HEK293 (cell line): ENCODE measurements around the gene PACS1.

Experiments used
- TCF7L2 ChIP-seq: IDR thresholded peaks from 2 replicates; pipeline ENCODE4 v1.6.1; 2011; ENCODE audit warnings: low read depth, mild to moderate bottlenecking, inconsistent platforms, low read length, moderate library complexity, borderline replicate concordance
- YY2 ChIP-seq: fragments of 450-650 bp; formaldehyde crosslinking; IDR thresholded peaks from 2 replicates; pipeline ENCODE4 v1.5.1; 2016; ENCODE audit warnings: missing biosample characterization, missing genetic modification characterization
- ZBTB20 ChIP-seq: fragments of 450-650 bp; formaldehyde crosslinking; IDR thresholded peaks from 2 replicates; pipeline ENCODE4 v1.5.1; 2016; ENCODE audit warnings: missing biosample characterization, missing genetic modification characterization
- ZBTB7A ChIP-seq: fragments of 450-650 bp; formaldehyde crosslinking; IDR thresholded peaks from 2 replicates; pipeline ENCODE4 v1.5.1; 2016; ENCODE audit warnings: low read depth, missing biosample characterization, missing genetic modification characterization
- ZNF311 ChIP-seq: fragments of 450-650 bp; formaldehyde crosslinking; IDR thresholded peaks from 2 replicates; pipeline ENCODE4 v1.5.1; 2017; ENCODE audit warnings: missing biosample characterization, missing genetic modification characterization, borderline replicate concordance
- ZNF510 ChIP-seq: fragments of 450-650 bp; formaldehyde crosslinking; IDR thresholded peaks from 2 replicates; pipeline ENCODE4 v1.5.1; 2018; ENCODE audit warnings: mild to moderate bottlenecking, missing genetic modification characterization, missing biosample characterization; ENCODE audit not compliant: insufficient replicate concordance
- ZNF530 ChIP-seq: fragments of 450-650 bp; formaldehyde crosslinking; IDR thresholded peaks from 2 replicates; pipeline ENCODE4 v1.5.1; 2016; ENCODE audit warnings: low read depth, missing biosample characterization, missing genetic modification characterization
- ZNF670 ChIP-seq: fragments of 450-650 bp; formaldehyde crosslinking; IDR thresholded peaks from 2 replicates; pipeline ENCODE4 v1.5.1; 2016; ENCODE audit warnings: missing biosample characterization, missing genetic modification characterization, low read depth
- TF ChIP-seq, protein P1 (sequence below): fragments of 450-650 bp; formaldehyde crosslinking; IDR thresholded peaks from 2 replicates; pipeline ENCODE4 v1.5.1; 2016; ENCODE audit warnings: missing biosample characterization, missing genetic modification characterization, low read depth
- TF ChIP-seq, protein P2 (sequence below): fragments of 450-650 bp; formaldehyde crosslinking; IDR thresholded peaks from 2 replicates; pipeline ENCODE4 v1.5.1; 2016; ENCODE audit warnings: missing biosample characterization, missing genetic modification characterization
- TF ChIP-seq, protein P3 (sequence below): fragments of 450-650 bp; formaldehyde crosslinking; IDR thresholded peaks from 2 replicates; pipeline ENCODE4 v1.5.1; 2016; ENCODE audit warnings: missing biosample characterization, missing genetic modification characterization
- TF ChIP-seq, protein P4 (sequence below): fragments of 450-650 bp; formaldehyde crosslinking; IDR thresholded peaks from 2 replicates; pipeline ENCODE4 v1.5.1; 2017; ENCODE audit warnings: missing biosample characterization, missing genetic modification characterization

DNA sequence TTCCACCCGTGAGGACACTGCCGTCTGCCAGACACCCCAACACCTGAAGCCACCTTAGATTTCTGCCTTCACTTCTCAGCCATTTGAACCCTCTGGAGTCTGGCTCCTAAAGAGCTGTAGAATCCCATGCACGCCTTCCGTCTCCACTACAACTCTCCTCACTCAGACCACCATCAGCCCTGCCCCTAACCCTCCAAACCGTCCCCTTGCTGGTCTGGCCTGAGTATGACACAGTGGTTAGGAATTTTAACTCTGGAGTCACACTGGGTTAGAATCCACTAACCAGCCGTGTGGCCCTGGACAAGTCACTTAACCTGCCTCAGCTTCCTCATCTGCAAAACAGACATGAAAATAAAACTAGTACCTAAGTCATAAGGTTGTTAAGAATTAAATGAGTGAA lies 210.9 kb downstream of the PACS1 start:
- TF ChIP-seq, protein P1, sequence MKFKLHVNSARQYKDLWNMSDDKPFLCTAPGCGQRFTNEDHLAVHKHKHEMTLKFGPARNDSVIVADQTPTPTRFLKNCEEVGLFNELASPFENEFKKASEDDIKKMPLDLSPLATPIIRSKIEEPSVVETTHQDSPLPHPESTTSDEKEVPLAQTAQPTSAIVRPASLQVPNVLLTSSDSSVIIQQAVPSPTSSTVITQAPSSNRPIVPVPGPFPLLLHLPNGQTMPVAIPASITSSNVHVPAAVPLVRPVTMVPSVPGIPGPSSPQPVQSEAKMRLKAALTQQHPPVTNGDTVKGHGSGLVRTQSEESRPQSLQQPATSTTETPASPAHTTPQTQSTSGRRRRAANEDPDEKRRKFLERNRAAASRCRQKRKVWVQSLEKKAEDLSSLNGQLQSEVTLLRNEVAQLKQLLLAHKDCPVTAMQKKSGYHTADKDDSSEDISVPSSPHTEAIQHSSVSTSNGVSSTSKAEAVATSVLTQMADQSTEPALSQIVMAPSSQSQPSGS, result no peak
- TF ChIP-seq ZBTB20, result no peak
- TF ChIP-seq, protein P2, sequence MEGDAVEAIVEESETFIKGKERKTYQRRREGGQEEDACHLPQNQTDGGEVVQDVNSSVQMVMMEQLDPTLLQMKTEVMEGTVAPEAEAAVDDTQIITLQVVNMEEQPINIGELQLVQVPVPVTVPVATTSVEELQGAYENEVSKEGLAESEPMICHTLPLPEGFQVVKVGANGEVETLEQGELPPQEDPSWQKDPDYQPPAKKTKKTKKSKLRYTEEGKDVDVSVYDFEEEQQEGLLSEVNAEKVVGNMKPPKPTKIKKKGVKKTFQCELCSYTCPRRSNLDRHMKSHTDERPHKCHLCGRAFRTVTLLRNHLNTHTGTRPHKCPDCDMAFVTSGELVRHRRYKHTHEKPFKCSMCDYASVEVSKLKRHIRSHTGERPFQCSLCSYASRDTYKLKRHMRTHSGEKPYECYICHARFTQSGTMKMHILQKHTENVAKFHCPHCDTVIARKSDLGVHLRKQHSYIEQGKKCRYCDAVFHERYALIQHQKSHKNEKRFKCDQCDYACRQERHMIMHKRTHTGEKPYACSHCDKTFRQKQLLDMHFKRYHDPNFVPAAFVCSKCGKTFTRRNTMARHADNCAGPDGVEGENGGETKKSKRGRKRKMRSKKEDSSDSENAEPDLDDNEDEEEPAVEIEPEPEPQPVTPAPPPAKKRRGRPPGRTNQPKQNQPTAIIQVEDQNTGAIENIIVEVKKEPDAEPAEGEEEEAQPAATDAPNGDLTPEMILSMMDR (tag by site-specific recombination), result no peak
- no peak for TF ChIP-seq ZBTB7A (tag by site-specific recombination)
- TF ChIP-seq TCF7L2, result no peak
- TF ChIP-seq YY2, result no peak
- TF ChIP-seq ZNF510 (tag by site-specific recombination), result no peak
- TF ChIP-seq, protein P3, sequence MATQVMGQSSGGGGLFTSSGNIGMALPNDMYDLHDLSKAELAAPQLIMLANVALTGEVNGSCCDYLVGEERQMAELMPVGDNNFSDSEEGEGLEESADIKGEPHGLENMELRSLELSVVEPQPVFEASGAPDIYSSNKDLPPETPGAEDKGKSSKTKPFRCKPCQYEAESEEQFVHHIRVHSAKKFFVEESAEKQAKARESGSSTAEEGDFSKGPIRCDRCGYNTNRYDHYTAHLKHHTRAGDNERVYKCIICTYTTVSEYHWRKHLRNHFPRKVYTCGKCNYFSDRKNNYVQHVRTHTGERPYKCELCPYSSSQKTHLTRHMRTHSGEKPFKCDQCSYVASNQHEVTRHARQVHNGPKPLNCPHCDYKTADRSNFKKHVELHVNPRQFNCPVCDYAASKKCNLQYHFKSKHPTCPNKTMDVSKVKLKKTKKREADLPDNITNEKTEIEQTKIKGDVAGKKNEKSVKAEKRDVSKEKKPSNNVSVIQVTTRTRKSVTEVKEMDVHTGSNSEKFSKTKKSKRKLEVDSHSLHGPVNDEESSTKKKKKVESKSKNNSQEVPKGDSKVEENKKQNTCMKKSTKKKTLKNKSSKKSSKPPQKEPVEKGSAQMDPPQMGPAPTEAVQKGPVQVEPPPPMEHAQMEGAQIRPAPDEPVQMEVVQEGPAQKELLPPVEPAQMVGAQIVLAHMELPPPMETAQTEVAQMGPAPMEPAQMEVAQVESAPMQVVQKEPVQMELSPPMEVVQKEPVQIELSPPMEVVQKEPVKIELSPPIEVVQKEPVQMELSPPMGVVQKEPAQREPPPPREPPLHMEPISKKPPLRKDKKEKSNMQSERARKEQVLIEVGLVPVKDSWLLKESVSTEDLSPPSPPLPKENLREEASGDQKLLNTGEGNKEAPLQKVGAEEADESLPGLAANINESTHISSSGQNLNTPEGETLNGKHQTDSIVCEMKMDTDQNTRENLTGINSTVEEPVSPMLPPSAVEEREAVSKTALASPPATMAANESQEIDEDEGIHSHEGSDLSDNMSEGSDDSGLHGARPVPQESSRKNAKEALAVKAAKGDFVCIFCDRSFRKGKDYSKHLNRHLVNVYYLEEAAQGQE (tag by site-specific recombination), result no peak
- no peak for TF ChIP-seq ZNF311 (tag by site-specific recombination)
- TF ChIP-seq ZNF670, result no peak
- TF ChIP-seq ZNF530 (tag by site-specific recombination), result no peak
- TF ChIP-seq, protein P4, sequence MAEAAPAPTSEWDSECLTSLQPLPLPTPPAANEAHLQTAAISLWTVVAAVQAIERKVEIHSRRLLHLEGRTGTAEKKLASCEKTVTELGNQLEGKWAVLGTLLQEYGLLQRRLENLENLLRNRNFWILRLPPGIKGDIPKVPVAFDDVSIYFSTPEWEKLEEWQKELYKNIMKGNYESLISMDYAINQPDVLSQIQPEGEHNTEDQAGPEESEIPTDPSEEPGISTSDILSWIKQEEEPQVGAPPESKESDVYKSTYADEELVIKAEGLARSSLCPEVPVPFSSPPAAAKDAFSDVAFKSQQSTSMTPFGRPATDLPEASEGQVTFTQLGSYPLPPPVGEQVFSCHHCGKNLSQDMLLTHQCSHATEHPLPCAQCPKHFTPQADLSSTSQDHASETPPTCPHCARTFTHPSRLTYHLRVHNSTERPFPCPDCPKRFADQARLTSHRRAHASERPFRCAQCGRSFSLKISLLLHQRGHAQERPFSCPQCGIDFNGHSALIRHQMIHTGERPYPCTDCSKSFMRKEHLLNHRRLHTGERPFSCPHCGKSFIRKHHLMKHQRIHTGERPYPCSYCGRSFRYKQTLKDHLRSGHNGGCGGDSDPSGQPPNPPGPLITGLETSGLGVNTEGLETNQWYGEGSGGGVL (tag by site-specific recombination), result no peak
